Lower leg skin (tissue), 3 donors: ENCODE results near the gene MIS18A.

Source experiments
- CTCF ChIP-seq, 3 donors: fragments of 450-650 bp; IDR thresholded peaks; one replicate each; pipeline ENCODE4 v1.5.1; 2016; ENCODE audit warnings: antibody characterized with exemption in 3 of 3, mild to moderate bottlenecking in 3 of 3, moderate library complexity in 2 of 3
- POLR2A ChIP-seq, 2 donors: fragments of 450-650 bp; IDR thresholded peaks; one replicate each; pipeline ENCODE4 v1.6.1; 2016 to 2017; ENCODE audit warnings: antibody characterized with exemption in 2 of 2, mild to moderate bottlenecking in 1 of 2, moderate library complexity in 1 of 2

DNA sequence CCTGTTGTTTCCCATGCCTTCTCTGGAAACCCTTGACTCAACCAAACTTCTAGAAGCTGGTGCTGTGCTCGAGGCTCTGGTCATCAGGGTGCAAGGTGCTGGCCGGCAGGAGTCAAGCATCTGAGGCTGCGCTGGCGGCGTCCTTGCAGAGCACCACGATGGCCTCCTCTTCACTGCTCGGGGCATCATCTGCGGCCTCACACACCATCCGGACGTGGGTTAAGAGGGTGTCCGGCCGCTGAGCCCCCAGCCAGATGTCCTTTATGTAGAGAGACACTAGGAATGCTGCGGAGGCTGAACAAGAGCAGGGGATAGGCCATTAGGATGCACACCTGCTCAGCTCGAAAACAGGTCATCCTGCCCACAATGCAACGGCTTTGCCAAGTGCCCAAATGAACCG lies 36.0 kb upstream of the MIS18A start:
- no peak for TF ChIP-seq CTCF (IDR thresholded peaks at IDR 0.05)
- no peak for TF ChIP-seq POLR2A (IDR thresholded peaks at IDR 0.05)
